Activated gamma-delta T cell treated with Interleukin-2 at 50 U/mL for 16 hours (primary cell): ENCODE measurements around the gene AFAP1L2.

Experiments used
- DNase-seq: peaks from one replicate; pipeline ENCODE4 v3.0.0-alpha.2; 2020

Gene AFAP1L2

DNA sequence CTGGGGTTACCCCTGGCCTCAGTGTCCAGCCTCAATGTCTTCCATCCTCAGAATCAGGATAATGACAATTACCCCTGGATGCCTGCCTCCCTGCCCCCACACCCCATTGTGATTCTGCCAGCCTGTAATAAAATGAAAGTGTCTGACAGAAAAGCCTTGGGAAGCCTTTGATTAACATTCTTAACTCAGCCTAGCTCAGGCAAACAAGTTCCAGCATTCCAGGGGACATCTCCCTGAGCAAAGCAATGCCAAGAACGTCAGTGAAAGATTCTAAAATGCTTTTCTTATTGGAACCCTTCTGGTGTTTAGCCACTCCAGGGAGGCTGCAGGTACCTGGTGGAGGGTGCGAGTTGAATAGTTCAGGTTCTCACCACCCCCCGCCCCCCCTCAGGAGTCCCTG, 18.7 kb downstream of the AFAP1L2 start:
- DNase-seq, result no peak

DNA sequence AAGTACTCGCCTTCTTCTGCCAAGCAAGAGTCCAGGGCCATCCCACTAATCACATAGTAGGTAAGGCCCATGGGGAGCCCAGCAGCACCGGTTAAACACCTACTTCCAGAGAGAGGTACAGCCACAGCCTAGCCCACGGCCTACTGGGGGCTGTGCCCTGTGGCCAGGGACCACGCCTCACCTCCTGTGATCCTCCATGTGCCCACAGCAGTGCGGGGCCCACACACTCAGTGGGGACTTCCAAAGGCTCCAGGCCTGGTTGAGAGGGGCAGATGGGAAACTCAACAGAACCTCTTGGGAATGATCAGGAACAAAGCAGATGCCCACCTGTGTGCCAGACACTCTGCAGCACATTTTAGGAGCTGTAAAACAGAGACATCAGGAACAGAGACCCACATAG, 19.7 kb downstream of the AFAP1L2 start:
- DNase-seq, result no peak

DNA sequence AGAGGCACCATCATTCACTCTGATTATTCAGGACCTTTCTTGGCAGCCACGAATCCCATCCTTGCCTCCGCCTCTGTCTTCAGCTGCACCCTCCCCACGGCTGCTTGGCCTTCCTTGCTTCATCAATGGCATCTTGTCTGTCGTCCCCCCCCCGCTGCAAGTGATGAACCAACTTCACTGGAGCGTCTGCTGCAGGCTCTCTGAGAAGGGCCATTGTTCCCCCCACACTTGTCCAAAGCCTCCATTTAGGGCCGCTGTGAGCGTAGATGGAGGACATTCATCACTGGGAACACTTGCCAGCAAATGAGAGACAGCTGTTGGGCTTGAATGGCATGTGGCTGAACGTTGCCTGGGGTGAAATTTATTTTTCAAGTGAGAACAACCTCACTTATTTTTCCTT, 20.1 kb downstream of the AFAP1L2 start:
- DNase-seq, result no peak

DNA sequence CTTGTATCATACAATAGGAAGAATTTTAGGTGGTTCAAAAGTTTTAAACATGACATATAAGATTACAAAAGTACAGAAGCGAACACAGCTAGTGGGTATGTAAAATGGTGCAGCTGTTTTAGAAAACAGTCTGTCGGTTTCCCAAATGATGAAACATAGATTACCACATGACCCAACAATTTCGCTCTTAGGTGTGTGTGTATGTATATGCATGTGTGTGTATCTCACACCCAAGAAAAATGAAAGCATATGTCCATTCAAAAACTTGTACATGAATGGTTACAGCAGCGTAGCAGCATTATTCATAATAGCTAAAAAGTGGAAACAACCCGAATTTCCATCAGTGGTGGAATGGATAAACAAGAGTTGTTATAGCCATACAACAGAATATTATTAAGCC, 23.5 kb downstream of the AFAP1L2 start:
- DNase-seq, result no peak

DNA sequence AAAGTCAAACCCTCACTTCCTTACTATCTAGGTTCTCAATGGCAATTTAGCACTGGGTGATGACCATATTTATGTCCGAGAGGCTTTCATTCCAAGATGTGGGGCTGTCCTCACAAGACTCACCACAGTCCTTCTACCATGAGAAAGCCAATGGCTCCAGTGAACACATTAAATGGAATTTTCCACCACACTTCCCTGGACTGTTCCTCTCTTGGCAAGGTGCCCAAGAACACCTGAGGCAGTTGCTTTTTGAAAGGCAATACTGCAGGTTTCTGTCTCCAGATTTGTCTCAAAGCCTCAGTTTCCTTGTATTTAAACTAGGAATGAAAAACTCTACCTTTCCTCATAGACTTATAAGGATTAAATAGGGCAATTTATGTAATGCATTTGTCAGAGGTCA, 24.2 kb downstream of the AFAP1L2 start:
- no peak for DNase-seq

DNA sequence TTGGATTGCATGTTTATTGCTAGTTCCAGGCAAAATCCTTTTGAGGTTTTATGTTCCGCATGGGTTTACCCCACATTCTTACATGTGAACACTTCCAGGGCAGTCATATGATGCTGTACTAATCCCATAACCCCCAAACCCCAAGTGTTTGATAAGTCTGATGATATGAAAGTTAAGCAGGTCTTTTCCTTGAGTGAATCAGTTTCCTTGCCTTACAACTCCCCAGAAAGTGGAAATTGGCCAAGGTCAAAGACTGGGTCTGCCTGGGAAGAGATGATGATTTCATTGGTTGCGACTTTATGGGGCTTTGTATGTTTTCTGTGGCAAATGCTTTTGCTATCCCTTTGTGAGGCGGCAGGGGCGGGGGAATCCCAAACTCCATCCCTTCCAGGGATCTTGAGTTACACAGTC, 24.7 kb downstream of the AFAP1L2 start:
- no peak for DNase-seq

DNA sequence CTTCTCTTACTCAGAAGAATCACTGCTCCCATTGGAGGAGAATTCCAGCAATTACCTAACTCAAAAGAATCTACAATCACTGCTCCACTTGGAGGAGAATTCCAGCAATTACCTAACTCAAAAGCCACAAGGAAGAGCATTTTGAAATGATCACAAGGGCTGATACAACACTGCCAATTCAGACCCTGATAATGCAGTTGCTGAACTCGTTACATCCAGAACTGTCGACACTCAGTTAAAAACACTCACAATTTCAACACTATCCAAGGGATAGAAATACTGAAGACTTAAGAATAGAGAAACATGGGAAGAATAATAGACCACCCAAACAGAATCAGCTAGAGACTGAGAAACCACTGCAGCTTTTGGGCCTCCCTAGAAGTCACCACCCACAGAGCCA, 27.8 kb downstream of the AFAP1L2 start:
- DNase-seq, result no peak

DNA sequence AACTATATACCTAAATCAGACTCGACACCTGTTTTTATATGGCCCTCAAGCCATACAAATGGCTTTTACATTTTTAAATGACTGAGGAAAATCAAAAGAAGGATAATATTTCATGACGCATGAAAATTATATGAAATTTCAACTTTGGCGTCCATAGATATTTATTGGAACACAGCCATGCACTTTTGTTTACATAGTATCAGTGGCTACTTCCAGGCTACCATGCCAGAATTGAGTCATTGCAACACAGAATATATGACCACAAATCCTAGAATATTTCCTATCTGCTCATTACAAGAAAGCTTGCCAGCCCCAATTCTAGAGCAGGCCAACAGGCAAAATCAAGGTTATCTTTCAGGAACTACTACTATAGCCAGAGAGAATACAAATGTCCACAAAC, 29.3 kb downstream of the AFAP1L2 start:
- DNase-seq, result no peak

DNA sequence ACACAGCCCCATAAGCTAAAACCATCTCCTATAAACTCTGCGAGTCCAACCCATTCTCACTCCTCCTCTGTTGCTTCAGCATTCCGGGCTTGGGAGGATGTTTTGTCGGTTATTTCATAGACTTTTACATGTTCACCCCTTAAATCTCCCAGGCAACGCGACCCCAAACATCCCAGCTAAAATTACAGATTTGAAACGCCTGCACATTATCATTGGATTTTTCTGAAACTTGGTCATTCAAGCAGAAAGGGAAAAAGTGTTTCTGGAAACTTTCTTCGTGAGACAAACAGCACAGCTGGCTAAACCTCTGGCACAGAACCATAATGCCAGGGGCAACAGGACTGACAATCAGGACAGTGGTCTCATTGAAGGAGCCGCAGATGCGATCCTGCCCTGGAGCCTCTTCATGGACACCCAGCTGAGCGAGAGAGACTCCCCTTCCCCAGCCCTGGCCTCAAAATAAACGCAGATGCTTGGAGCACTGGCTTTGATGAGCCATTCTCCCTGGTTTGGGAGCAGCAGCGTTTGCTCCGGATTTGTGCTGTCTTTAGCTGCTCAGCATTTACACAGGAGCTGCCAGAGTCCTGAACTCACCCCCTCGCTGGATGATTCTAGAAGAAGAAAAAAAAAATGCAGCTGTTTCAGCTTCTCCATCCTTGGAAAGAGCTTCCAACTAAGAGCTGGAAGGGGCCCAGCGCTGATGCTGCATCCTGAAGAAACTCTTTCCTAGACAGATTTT, 30.1 kb downstream of the AFAP1L2 start:
- DNase-seq, result no peak

DNA sequence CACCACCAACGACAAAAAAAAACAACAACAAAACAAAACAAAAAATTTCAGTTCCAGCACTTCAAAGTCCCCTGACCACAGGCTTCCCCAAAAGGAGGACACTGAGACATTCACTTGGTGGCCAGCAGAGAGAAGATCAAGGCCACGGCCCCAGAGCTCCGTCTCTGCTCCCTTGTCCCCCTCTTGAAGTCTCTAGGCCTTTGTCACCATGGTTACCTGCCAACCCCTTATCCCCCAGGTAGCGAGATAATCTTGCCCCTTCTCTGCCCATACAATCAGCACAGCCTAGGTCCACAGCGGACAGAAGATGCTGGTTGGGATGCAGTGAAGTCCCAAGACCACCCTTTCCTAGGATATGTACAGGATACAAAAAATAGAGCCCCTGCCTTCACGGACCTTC, 30.7 kb downstream of the AFAP1L2 start:
- no peak for DNase-seq

DNA sequence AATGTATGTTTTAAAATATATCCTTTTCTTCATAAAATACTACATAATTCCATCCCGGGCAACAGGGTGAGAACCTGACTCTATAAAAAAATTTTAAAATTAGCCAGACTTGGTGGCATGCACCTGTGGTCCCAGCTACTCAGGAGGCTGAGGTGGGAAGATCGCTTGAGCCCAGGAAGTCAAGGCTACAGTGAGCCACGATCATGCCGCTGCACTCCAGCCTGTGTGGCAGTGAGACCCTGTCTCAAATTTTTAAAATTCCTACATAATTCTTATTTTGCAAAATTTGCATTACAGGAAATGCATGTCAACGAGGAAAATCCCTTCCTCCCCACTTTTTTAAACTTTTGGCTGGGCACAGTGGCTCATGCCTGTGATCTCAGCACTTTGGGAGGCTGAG, 31.3 kb downstream of the AFAP1L2 start:
- DNase-seq, result no peak

DNA sequence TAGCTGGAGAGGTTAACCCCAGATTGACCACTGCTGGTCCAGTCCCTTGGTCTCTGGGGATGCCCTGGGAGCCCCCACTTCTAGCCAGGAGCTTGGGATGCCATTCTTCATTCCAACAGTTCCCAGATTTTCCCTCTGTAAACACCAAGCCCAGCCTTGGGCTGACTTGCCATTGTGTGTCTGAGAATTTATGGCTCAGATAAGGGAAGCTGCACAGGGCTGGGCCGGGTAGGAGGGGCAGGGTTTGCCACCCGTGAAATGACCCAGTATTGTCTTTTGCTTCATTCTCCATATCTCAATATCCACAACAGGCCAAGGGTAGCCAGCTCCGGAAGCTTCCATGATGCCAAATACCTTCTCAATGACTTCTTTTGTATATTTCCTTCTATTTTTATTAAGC, 32.1 kb downstream of the AFAP1L2 start:
- DNase-seq, result no peak

DNA sequence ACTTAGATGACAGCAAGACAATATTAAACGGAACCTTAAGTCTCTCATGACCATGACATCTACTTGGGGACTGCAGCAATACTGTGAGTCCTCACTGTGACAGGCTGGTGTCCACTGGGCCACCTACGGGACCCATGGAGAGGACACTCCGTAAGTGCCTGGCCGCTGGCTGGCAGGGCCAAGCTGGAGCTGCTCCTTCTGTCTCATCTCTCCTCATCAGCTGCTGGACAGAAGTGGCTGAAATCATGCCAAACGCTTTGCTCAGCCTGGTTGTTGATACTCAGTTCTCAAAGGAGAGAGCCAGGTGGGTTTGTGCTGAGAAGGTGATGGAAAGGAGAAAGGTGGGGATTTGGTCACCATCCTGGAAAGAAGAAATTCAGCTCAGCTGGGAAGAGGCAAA, 33.3 kb downstream of the AFAP1L2 start:
- no peak for DNase-seq

DNA sequence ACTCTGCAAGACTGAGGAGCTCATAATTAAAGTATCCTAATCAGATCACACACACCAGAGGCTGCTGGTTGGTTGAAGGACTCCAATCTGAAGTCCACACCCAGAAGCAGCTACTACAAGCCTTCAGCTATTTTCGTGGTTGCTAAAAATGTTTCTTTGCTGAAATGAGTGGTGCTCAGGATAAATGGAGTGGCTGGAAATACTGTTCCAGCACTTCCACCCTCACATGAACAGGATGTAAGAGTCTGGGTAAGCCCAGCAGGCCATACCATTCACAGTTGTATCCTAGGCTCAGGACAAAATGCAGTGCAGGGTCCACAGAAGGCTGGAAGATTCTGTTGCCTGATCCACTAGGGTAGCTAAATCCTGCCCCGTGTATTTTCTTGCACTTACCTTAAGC, 34.1 kb downstream of the AFAP1L2 start:
- DNase-seq, result no peak

DNA sequence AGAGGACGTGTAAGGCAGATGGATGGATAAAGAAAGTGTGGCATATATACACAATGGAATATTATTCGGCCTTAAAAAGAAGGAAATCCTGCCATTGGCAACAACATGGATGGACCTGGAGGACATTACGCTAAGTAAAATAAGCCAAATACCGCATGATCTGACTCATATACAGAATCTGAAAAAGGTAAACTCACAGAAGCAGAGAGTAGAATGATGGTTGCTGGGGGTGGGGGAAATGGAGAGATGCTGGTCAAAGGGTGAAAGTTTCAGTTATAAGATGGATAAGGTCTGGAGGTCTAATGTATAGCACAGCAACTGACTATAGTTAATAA, 36.3 kb downstream of the AFAP1L2 start:
- DNase-seq, result no peak

DNA sequence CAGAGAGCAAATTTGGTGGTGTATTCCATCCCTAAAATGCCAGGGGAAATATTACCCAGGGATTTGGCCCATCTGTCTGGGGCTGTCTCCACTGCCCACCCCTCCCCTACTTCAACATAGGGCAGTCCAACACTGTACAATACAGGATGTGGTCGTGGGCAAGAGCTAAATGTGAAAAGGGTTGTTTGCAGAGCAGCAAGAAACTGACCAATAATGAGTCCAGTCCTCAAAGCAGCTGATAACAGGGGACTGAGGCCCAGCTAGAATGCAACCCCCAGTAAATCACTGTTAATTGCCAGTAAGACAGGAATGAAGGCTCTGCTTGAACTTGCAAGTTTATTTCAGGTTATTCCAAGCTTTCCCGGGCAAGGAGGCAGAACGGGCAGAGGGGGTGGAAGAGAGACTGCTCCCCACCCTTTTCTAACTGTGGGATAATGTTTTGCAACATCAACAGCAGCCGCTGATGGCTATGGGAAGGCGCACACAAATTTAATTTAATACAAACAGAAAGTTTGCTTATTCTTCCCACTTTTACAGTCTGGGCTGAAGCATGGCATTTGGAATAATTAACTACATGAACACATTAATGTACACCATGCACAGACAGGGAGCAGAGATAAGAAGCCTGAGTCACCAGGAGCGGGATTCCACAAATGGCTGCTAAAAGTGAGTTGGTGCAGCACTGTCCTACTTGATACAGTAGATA, 36.8 kb downstream of the AFAP1L2 start:
- DNase-seq, result no peak

DNA sequence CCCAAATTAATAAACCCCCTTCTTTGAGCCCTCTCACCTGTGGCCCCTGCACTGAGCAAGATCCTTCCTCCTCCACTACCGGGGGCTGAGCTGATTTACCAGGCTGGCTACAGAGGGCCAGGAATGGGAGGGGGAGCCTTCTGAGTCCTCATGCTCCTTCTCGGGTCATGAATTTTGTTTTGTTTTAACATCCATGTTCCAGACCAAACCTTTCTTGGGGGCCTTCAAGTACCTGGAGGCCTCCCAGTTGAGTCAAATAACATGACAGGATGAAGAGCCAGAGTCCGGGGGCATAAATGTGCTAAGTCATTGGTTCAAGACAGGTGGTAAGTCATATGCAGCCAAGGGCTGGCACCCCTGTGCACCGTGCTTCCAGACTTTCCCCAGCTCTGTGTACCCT, 39.6 kb downstream of the AFAP1L2 start:
- no peak for DNase-seq

DNA sequence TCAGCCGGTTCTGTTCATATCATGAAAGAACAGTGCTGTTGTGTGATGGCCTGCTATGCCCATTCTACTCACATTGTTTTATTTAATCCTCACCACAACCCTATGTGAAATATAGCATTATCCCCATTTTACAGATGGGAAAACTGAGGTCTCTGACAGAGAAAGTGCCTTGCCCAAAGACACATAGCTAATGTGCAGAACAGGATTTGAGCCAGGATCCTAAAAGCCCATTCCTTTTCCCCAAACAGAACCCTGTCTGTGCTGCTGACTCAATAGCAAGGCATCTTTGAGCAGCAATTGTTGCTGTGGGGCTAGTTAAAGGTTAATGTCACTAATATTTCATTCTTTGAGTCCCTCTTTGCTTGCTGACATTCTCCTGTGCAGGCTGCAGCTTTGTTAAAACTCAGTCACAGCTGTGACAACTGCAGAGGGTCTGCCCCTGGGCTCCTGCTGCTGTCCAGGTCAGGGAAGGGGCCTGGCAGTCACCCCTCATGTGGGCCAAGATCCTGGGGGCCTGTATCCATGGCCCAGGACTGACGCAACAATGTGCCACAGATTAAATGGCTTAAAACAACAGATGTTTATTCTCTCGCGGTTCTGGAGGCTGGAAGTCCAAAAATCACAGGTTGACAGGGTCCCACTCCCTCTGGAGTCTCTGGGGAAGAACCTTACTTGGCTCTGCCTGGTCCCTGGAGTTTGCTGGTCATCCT, 40.4 kb downstream of the AFAP1L2 start:
- DNase-seq, result no peak

DNA sequence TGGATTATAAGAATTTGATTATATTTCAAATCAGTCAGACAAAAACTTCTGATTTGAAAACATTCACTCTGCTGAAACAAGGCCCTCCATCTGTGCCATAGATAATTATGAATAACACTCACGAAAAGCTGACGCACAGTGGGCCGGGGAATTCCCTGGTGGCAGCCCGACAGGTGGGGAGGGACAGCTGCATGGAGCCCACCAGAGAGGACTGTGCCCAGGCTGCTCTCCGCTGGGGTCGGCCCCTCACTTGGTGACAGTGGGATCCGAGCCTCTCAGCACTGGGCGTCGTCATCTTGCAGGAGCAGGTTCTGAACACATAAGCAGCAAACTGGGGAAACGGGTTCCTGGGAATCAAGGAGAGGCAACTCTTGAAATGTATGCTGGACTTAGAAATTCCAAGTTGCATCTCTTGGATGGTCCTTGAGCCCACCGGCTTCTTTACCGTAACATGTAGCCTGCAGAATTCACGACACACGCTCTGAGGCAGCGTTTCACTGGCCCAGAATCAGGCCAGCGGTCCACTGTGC, 41.4 kb downstream of the AFAP1L2 start:
- no peak for DNase-seq

DNA sequence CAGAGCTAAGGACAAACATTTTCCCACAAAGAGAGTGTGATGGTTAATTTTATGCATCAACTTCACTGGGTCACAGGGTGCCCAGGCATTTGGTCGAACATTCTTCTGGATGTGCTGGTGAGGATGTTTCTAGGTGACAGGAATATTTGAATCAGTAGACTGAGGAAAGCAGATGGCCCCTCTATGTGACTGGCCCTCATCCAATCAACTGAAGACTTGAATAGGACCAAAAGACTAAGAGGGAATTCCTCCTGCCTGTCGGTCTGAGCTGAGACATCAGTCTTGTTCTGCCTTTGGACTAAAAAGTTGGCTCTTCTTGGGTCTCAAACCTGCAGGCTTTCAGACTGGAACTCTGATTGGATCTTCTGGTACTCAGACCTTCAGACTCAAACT, 44.4 kb downstream of the AFAP1L2 start:
- DNase-seq, result no peak

DNA sequence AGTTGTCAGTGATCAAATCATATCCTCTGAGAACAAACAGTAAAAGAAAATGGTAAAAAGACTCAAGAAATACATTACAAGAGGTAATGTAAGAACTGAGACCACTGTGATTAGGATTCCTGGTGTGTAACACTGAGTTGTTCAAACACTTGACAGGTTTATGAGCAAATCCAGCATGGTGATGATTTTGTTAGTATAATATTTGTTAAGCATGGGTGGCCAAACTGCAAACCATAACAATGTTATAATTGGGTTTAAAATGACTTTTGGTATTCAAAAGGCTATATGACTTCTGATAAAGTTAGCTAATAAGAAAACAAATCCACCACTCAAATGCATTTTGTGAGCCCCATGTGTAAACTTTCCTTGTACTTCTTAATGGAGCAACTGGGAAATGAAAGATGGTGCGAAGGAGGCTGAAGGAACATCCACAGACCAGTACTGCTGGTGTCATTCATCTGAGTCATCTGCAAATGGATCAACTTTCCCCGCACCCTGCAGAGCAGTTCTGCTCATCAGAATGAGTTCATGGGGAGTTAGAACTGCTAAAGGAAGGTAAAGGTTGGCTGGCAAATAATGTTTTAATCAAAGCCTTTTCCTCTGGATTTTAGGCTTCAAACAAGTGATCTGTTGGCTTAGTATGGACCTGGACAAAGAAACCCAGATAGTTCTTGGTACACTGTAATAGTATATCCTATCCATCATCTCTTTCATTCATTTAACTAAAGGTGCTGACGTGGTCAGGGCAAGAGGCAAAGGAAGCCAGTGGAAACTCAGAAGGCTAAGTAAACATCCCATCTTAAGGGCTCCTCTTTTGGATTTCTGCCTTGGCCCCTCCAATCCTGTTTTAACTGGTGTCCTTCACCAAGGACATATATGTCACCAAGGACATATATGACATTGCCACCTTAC, 45.0 kb downstream of the AFAP1L2 start:
- no peak for DNase-seq

DNA sequence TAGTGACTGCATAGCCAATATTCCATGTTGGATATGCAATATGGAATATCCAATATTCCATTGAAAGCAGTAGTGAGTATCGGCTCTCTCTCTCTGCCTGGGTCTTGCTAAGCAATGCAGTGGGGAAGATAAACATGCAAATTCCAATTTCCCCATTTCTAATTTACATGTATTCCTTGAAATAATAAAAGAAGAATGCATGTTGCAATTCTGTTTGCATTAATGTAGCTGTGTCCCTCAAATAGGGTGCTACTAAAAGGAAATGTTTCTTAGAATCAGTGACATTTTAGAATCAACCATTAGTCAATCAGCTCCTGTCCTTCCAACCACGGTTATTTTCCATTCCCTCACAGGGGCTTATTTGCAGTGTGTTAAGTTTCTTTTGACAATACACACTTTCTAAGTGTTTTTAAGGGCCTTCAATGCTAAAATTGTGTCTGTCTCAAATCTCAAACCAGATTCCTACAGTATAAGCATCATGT, 46.7 kb downstream of the AFAP1L2 start:
- no peak for DNase-seq
